A549 treated with DMSO at 1 μM for 4 hours (cell line): Measurements from ENCODE around the gene NPDC1. TPM values are rescaled to one million over a fixed set of nuclear protein-coding genes. Genes with fewer than 3 reads are reported as not detected.

Experiments used
- total RNA-seq: library from RNA; stranded (reverse); fragments of 200-300 nt; extraction: Qiagen RNA extraction; gene quantifications from 5 replicates; pipeline ENCODE4 v1.2.3, GENCODE V29; 2022; ENCODE audit warnings: low read depth

The NPDC1 gene, protein sequence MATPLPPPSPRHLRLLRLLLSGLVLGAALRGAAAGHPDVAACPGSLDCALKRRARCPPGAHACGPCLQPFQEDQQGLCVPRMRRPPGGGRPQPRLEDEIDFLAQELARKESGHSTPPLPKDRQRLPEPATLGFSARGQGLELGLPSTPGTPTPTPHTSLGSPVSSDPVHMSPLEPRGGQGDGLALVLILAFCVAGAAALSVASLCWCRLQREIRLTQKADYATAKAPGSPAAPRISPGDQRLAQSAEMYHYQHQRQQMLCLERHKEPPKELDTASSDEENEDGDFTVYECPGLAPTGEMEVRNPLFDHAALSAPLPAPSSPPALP
- 43.4 to 83.2 TPM (median 74.9 TPM) in 5 replicates for total RNA-seq

DNA sequence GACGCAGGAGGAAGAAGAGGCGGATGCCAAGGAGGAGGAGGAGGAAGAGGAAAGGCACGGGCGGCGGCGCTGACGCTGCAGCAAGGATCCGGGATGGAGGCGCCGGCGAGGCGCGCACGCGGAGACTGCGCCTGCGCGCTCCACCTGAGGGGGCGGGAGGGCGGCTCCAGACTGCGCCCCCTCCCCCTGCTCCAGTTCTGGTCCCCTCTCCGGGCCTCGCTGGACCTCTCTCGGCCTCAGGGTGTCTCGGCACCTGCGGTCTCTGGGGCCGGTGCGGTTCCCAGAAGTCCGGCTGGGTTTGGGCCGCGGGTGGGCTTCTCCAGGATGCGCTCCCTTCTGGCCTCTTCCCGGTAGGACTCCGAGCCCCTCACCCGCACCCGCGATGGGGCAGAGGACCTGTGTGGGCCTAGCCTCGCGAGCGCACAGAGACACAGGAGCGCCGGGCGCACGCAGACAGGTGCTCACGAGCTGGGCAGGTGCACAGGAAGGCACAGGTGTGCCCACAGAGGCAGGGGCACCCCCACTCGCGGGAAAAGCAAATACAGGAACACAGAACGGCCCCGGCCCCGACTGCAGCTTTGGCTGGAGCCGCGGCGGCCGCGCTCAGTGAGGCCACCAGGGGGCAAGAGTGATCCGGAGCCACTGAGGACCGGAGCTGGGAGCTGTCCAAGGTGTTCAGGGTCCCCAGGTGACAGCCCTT lies at the start of gene NPDC1:
Gene NPDC1 (minus strand): TSS at position 90 of the 700 bp plus-strand sequence. CDS start 188 bp downstream, outside the sequence.

DNA sequence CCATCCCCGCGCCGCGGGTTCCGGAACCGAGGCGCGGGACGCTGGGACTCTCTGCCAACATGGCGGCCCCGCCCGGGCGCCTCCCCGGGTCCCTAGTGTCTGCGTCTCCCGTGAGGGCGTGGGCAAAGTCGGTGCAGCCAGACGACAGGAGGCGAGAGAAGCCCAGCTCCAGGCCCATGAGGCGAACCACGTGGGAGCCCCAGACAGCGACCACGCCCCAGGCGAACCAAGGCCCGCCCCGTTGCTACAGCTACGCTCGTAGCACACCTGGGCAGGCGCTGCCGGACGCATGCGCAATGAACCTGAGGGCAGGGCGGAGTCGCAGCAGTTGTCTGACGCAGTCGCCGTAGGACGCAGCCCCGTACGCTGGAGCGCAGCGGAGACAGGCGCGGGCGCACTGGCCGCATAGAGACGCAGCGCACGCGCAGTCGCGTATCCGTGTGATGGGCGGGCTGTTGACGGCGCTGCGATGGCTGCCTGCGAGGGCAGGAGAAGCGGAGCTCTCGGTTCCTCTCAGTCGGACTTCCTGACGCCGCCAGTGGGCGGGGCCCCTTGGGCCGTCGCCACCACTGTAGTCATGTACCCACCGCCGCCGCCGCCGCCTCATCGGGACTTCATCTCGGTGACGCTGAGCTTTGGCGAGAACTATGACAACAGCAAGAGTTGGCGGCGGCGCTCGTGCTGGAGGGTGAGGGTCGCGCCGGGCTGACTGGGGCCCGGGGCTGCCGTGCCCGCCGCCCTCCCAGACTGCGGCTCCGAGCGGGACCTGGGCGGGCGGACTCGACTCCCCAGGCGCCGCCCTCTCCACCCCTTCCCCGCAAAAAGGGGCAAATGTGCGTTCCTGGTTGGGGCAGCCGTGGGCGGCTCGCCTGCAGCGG lies 40.8 kb upstream of the NPDC1 start, which contains the start of gene MAN1B1:
Gene MAN1B1 (plus strand): TSS at position 455 of the 878 bp plus-strand sequence. CDS start 15 bp downstream, at position 470.

GRCh38 chr9:137077010-137077747 lies 31.2 kb upstream of the NPDC1 start, which contains the start of gene UAP1L1:
Gene UAP1L1, plus strand, starts transcription at chr9:137077517. Its CDS starts 16 bp downstream, at chr9:137077533.

GRCh38 chr9:137070201-137070905 lies 24.4 kb upstream of the NPDC1 start, which contains the start of gene SAPCD2:
Gene SAPCD2, minus strand, starts transcription at chr9:137070557. Its CDS starts 97 bp downstream, at chr9:137070460.

DNA sequence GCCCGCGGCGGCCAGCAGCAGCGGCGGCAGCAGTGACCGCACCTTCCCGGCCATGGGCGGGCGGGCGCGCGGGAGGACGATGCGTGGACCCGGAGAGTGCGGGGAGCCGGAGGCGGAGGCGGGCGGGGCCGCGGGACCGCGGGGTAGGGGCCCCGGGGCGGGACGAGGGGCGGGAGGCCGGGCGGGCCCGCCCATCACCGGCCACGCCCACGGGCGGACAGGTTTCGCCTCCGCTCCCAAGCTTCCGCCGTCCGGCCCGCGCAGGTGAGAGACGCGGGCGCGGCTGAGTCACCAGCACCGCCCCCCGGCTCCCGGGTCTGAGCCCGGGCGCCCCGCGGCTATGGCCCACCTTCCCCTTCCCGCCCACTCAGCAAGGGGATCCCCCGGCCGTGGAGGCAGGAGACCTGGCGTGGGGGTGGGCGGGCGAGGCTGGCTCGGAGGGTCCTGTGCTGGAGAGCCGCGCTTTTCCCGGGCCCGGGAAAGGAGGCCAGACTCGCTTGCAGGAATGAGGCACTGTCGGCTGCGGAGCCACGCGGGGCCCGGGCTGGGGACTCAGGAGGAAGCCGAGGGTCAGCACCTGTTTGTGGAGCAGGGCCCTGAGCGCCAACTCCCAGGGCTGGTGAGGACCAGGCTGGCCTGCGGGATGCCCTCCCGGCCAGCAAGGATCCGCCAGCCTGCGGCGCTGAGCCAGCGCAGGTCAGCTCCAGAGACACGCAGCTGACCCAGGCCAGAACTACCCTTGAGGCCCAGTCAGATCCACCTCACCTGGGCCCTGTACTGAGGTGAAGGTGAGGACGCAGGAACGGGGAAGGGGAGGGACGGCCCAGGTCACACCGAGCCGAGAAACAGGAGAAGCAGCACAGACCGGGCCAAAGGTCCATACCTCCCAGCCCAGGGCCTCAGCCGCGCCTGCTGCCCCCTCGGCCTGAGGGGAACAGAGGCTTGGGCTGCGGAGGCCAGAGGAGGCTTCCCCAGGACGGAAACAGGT lies 8.3 kb upstream of the NPDC1 start, which contains the start of gene ENTPD2:
Gene ENTPD2 (minus strand): TSS at position 118 of the 988 bp plus-strand sequence. CDS start 64 bp downstream, at position 54.

DNA sequence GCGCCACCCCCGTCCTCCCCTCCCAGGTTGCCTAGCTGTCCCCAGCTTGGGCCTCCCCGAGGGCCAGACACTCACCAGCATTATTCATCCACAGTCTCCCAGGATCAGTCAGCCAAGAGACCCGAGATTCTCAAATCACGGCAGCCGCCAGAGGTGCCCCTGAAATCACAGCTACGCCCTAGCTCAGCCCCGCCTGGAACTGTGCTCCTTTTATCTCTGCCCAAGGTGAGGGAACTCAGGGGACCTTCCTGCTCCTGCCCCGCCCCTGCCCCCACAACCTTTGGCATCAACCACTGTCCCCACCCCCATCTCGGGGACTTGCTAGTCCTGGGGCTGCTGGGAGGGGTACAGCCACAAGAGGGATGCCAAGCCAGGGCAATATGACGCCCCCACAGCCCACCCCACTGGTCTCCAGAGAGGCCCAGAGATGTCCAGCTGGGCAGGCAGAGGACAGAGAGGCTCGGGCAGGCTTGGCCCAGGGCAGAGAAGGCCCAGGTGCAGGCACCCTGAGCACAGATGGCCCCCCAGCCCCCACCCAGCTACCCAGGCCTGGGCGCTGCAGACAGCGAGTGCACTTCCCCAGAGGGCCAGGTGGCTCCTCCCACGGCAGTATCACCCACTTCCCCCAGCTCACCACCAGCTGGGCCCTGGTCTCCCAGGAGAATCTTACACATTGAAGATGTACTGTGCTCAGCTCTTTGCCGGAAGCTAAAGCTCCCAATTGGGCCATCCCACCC lies 13.9 kb downstream of the NPDC1 start, which contains the start of gene FUT7:
Gene FUT7 (minus strand): TSS at position 185 of the 737 bp plus-strand sequence. CDS start 97 bp downstream, at position 88.

DNA sequence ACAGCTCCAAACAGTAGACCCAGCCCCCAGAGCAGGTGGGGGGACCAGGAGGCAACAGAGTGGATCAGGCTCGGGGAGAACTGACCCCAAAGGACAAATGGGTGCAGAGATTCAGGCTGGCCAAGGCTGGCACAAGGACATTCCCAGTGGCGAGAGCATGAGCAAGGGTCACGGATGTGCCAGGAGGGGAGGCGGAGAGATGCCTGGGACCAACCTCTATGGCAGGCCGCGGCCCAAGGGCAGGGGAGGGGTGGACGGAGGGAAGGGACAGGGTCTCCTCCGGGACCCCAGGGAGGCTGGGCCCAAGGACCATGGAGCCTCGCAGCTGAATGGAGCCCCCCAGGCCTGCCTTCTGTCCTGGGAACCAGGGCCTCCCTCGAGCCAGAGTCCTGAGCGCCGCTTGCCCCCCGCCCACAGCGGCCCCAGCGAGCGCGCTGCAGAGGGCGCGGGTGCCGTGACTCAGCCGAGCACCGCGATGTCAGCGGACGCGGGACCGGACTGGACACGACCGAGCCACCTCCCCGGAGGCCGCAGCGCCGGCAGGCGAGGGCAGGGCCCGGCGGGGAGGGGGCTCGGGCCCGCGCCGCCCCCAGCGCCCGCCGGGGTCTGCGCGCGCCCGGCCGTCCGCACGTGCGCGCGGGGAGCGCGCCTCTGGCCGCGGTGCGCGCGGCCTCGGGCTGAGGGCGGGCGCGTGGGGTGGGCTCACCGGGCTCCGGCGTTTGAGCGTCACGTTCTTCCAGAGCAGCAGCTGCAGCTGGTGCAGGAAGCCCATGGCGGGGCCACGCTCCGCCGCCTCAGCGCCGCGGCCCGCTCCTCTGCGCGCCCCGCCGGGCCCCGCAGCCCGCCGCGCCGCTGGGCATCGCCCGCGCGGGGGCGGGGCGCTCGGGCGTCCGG lies 18.4 kb downstream of the NPDC1 start, which contains the start of gene ABCA2:
Gene ABCA2 (minus strand): TSS at position 869 of the 894 bp plus-strand sequence. CDS start 97 bp downstream, at position 772.

GRCh38 chr9:136996361-136997292 lies 49.4 kb downstream of the NPDC1 start, which contains the start of gene CLIC3:
Gene CLIC3, minus strand, starts transcription at chr9:136996568. Its CDS starts 25 bp downstream, at chr9:136996543.

DNA sequence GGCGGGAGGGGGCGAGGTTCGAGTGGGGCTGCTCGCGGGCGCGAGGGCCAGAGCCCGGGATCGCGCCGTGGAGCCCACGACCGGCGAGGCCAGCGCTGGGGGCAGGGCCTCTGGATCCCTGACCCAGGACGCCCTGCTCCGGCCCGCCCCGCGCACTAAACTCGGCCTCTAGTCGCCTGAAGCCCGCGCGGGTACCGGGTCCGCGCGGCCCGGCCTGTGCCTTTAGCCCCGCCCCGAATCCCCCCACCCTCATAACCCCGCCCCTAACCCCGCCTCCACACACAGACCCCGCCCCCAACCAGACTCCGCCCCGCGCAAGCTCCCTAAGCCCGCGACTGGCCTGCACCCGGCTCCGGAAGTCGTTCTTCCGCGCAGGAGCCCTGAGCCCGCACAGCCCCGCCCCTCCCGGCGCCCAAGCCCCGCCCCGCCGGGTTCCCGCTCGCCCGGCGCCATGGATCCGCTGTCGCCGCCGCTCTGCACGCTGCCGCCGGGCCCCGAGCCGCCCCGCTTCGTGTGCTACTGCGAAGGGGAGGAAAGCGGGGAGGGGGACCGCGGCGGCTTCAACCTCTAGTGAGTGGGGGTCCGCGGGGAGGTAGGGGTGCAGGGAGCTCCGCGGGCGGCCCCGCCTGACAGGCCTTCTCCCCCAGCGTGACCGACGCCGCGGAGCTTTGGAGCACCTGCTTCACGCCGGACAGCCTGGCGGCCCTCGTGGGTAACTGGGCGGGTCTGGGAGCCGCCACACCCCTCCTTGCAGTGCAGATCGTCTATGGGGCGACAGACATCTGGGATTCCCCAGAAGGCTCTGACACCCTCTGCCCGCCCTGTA lies 53.8 kb downstream of the NPDC1 start, which contains the start of gene PAXX:
Gene PAXX (plus strand): TSS at position 430 of the 826 bp plus-strand sequence. CDS start 22 bp downstream, at position 452.

Other genes starting within 250 kb of the NPDC1 start
- 0.10 to 0.34 TPM (median 0.26 TPM) in 5 replicates for gene CCDC183, start 249.8 kb downstream of the NPDC1 start, total RNA-seq
- 65.6 to 91.8 TPM (median 82.0 TPM) in 5 replicates for gene RABL6, start 238.2 kb downstream of the NPDC1 start, total RNA-seq
- gene AJM1, start 203.7 kb downstream of the NPDC1 start, total RNA-seq, result 3.2 to 4.8 TPM (median 3.8 TPM) in 5 replicates
- gene PHPT1, start 196.8 kb downstream of the NPDC1 start, total RNA-seq, result 270 to 314 TPM (median 281 TPM) in 5 replicates
- 1.8 to 5.4 TPM (median 4.1 TPM) in 5 replicates for gene MAMDC4, start 193.8 kb downstream of the NPDC1 start, total RNA-seq
- 440 to 480 TPM (median 443 TPM) in 5 replicates for gene EDF1, start 179.9 kb downstream of the NPDC1 start, total RNA-seq
- gene TRAF2, start 159.7 kb downstream of the NPDC1 start, total RNA-seq, result 42.4 to 76.5 TPM (median 63.8 TPM) in 5 replicates
- 67.1 to 97.1 TPM (median 91.2 TPM) in 5 replicates for gene FBXW5, start 101.4 kb downstream of the NPDC1 start, total RNA-seq
- gene C8G, start 100.9 kb downstream of the NPDC1 start, total RNA-seq, result 0.71 to 1.5 TPM (median 1.1 TPM) in 5 replicates
- gene LCN12, start 93.9 kb downstream of the NPDC1 start, total RNA-seq, result 0.95 to 1.9 TPM (median 1.4 TPM) in 5 replicates
- 0.28 to 0.37 TPM (median 0.33 TPM) in 3 of 5 replicates, not detected in the others for gene PTGDS, start 68.7 kb downstream of the NPDC1 start, total RNA-seq
- 0.02 to 0.10 TPM (median 0.05 TPM) in 3 of 5 replicates, not detected in the others for gene LCNL1, start 63.2 kb downstream of the NPDC1 start, total RNA-seq
- gene PAXX, start 53.8 kb downstream of the NPDC1 start, total RNA-seq, result 44.8 to 86.6 TPM (median 72.0 TPM) in 5 replicates
- 2.2 to 2.7 TPM (median 2.6 TPM) in 5 replicates for gene CLIC3, start 49.6 kb downstream of the NPDC1 start, total RNA-seq
- gene ABCA2, start 17.9 kb downstream of the NPDC1 start, total RNA-seq, result 19.3 to 29.0 TPM (median 25.8 TPM) in 5 replicates
- gene FUT7, start 14.1 kb downstream of the NPDC1 start, total RNA-seq, result 0.12 TPM in 1 of 5 replicates, not detected in the others
- 0.67 to 0.95 TPM (median 0.82 TPM) in 5 replicates for gene ENTPD2, start 7.9 kb upstream of the NPDC1 start, total RNA-seq
- 15.1 to 29.3 TPM (median 23.8 TPM) in 5 replicates for gene SAPCD2, start 24.4 kb upstream of the NPDC1 start, total RNA-seq
- 10.5 to 16.3 TPM (median 11.5 TPM) in 5 replicates for gene UAP1L1, start 31.3 kb upstream of the NPDC1 start, total RNA-seq
- 44.5 to 52.7 TPM (median 47.9 TPM) in 5 replicates for gene MAN1B1, start 40.8 kb upstream of the NPDC1 start, total RNA-seq
- 73.1 to 121 TPM (median 107 TPM) in 5 replicates for gene DPP7, start 68.6 kb upstream of the NPDC1 start, total RNA-seq
- gene GRIN1, start 93.0 kb upstream of the NPDC1 start, total RNA-seq, result 0.10 to 0.62 TPM (median 0.57 TPM) in 5 replicates
- gene LRRC26, start 123.9 kb upstream of the NPDC1 start, total RNA-seq, result 0.26 to 1.5 TPM (median 1.0 TPM) in 5 replicates
- gene TMEM210, start 125.9 kb upstream of the NPDC1 start, total RNA-seq, result not detected in 5 replicates
- 24.3 to 40.2 TPM (median 35.5 TPM) in 5 replicates for gene ANAPC2, start 142.4 kb upstream of the NPDC1 start, total RNA-seq
- gene SSNA1, start 142.5 kb upstream of the NPDC1 start, total RNA-seq, result 108 to 146 TPM (median 135 TPM) in 5 replicates
- 6.0 to 10.7 TPM (median 9.6 TPM) in 5 replicates for gene TPRN, start 154.6 kb upstream of the NPDC1 start, total RNA-seq
- gene TMEM203, start 159.5 kb upstream of the NPDC1 start, total RNA-seq, result 32.6 to 45.1 TPM (median 44.4 TPM) in 5 replicates
- gene NDOR1, start 159.5 kb upstream of the NPDC1 start, total RNA-seq, result 12.5 to 19.9 TPM (median 19.0 TPM) in 5 replicates
- 1.2 to 2.7 TPM (median 1.8 TPM) in 5 replicates for gene RNF208, start 176.1 kb upstream of the NPDC1 start, total RNA-seq
- gene CYSRT1, start 179.0 kb upstream of the NPDC1 start, total RNA-seq, result 3.2 to 4.2 TPM (median 3.6 TPM) in 5 replicates
- 0.08 to 0.16 TPM (median 0.14 TPM) in 5 replicates for gene RNF224, start 181.3 kb upstream of the NPDC1 start, total RNA-seq
- gene SLC34A3, start 184.7 kb upstream of the NPDC1 start, total RNA-seq, result 0.07 to 0.14 TPM (median 0.11 TPM) in 4 of 5 replicates, not detected in the other
- 639 to 790 TPM (median 684 TPM) in 5 replicates for gene TUBB4B, start 195.1 kb upstream of the NPDC1 start, total RNA-seq
- not detected in 5 replicates for gene STPG3, start 205.1 kb upstream of the NPDC1 start, total RNA-seq
- 44.5 to 62.3 TPM (median 53.7 TPM) in 5 replicates for gene NELFB, start 209.2 kb upstream of the NPDC1 start, total RNA-seq
- gene TOR4A, start 231.5 kb upstream of the NPDC1 start, total RNA-seq, result 18.6 to 28.5 TPM (median 28.1 TPM) in 5 replicates